Activated CD8-positive, alpha-beta T cell treated with anti-CD3 and anti-CD28 coated beads for 36 hours (primary cell): ENCODE results near the gene OR5T2. TPM values are rescaled to one million over a fixed set of nuclear protein-coding genes. Genes with fewer than 3 reads are reported as not detected.
"Not testable (repeated sequence)": the region's sequence is repeated elsewhere in the genome, so short reads cannot be mapped to it uniquely, and the experiment has no call there.

Source experiments
- ATAC-seq: fragments of 200-7000 bp; cut with Tn5 transposase; one replicate; pipeline ENCODE4 v1.10.0; 2021; ENCODE audit warnings: mild to moderate bottlenecking, moderate library complexity
- CTCF ChIA-PET: fragments of 350-600 bp; sonication (Branson Sonifier 250); formaldehyde crosslinking; loops from one replicate; lab custom pipeline; 2021; ENCODE audit warnings: antibody characterized with exemption; lab: Charles Lee
- POLR2A ChIA-PET: fragments of 350-600 bp; sonication (Branson Sonifier 250); formaldehyde crosslinking; loops from one replicate; lab custom pipeline; 2021; ENCODE audit warnings: antibody characterized with exemption; lab: Charles Lee
- DNase-seq: peaks from one replicate; pipeline ENCODE4 v3.0.0-alpha.2; 2020
- H3K27ac Mint-ChIP-seq: one replicate; pipeline ENCODE4 v1.8.0; 2021; ENCODE audit warnings: mild to moderate bottlenecking, mixed read lengths
- H3K27me3 Mint-ChIP-seq: one replicate; pipeline ENCODE4 v1.8.0; 2021; ENCODE audit warnings: mixed read lengths
- H3K36me3 Mint-ChIP-seq: one replicate; pipeline ENCODE4 v1.8.0; 2021; ENCODE audit warnings: low read depth, mixed read lengths
- H3K4me1 Mint-ChIP-seq: one replicate; pipeline ENCODE4 v1.8.0; 2021; ENCODE audit warnings: low read depth, mixed read lengths
- H3K4me3 Mint-ChIP-seq: one replicate; pipeline ENCODE4 v1.8.0; 2021; ENCODE audit warnings: mild to moderate bottlenecking, moderate library complexity, mixed read lengths
- H3K9me3 Mint-ChIP-seq: one replicate; pipeline ENCODE4 v1.8.0; 2021; ENCODE audit warnings: mixed read lengths
- CTCF ChIP-seq: fragments of 200-600 bp; IDR thresholded peaks from one replicate; pipeline ENCODE4 v1.8.0; 2022; ENCODE audit warnings: antibody characterized with exemption, mild to moderate bottlenecking
- intact Hi-C: fragments of 100-400 bp; cut with micrococcal nuclease; formaldehyde crosslinking; loops from one replicate; pipeline ENCODE4 v1.10.0; 2022
- total RNA-seq, 2 experiments: library from RNA; stranded (reverse); gene quantifications; one replicate each; pipeline ENCODE4 v1.2.3, GENCODE V29; 2021

The OR5T2 gene
- total RNA-seq = not detected

GRCh38 chr11:56234155-56234554 lies at the start of gene OR5T2:
OR5T2 (minus strand) TSS chr11:56234255; CDS start chr11:56233062, 1,193 bp downstream.
- no peak for DNase-seq
- Mint-ChIP-seq H3K4me1 (no peaks in the 10 kb centered on the region), H3K36me3 (no peaks in the 10 kb centered on the region), H3K9me3 (peaks cover 7% of the 10 kb centered on the region), H3K4me3 (no peak within 1 kb of the TSS), H3K27ac (no peak within 1 kb of the TSS), H3K27me3 (no peaks in the 10 kb centered on the region)
- CTCF ChIA-PET = no interaction called here
- intact Hi-C loops = no loop called here
- TF ChIP-seq CTCF = no peak
- POLR2A ChIA-PET = no interaction called here
- no peak for ATAC-seq

- DNase-seq = no peak
- Mint-ChIP-seq H3K36me3 (no peaks in the 10 kb centered on the region), H3K9me3 (peaks cover 9% of the 10 kb centered on the region), H3K27ac (no peak within 1 kb of the TSS), H3K4me1 (no peaks in the 10 kb centered on the region), H3K4me3 (no peak within 1 kb of the TSS), H3K27me3 (no peaks in the 10 kb centered on the region)
- POLR2A ChIA-PET = no interaction called here
- CTCF ChIA-PET = interaction anchor here (0.8 kb wide), 1 partner anchor 11 kb away, joined by 3 read pairs; no protein-coding TSS in a partner anchor
- no peak for TF ChIP-seq CTCF
- intact Hi-C loops = no loop called here
- no peak for ATAC-seq
Observed at GRCh38 chr11:56273854-56274253, 39.8 kb upstream of the OR5T2 start, which contains the start of gene OR5T1. OR5T1 (plus strand) TSS chr11:56274154; CDS start chr11:56275639, 1,485 bp downstream.

- ChIA-PET CTCF (no interaction called here), POLR2A (no interaction called here)
- Mint-ChIP-seq H3K27ac (no peak overlapping the region), H3K4me3 (no peak overlapping the region), H3K9me3 (peaks cover 11% of the 10 kb centered on the region), H3K4me1 (no peaks in the 10 kb centered on the region), H3K36me3 (no peaks in the 10 kb centered on the region), H3K27me3 (no peaks in the 10 kb centered on the region)
- intact Hi-C loops = no loop called here
- no peak for TF ChIP-seq CTCF
- ATAC-seq (no peak), DNase-seq (no peak)
Observed at GRCh38 chr11:56271092-56271491, 37.0 kb upstream of the OR5T2 start.

GRCh38 chr11:56251954-56252353 lies 17.9 kb upstream of the OR5T2 start, which contains the start of gene OR5T3:
OR5T3 (plus strand) TSS chr11:56252254; CDS start chr11:56252254, 0 bp downstream.
- no peak within 1 kb of the TSS for H3K27ac Mint-ChIP-seq
- DNase-seq (no peak), ATAC-seq (no peak)
- H3K4me3 Mint-ChIP-seq = no peak within 1 kb of the TSS
- no peak for TF ChIP-seq CTCF
- H3K36me3 Mint-ChIP-seq = no peaks in the 10 kb centered on the region
- intact Hi-C loops = no loop called here
- ChIA-PET CTCF (no interaction called here), POLR2A (no interaction called here)
- H3K9me3 Mint-ChIP-seq = peaks cover 14% of the 10 kb centered on the region
- no peaks in the 10 kb centered on the region for H3K4me1 Mint-ChIP-seq
- H3K27me3 Mint-ChIP-seq = no peaks in the 10 kb centered on the region

- H3K4me3 Mint-ChIP-seq, CTCF ChIA-PET, H3K4me1 Mint-ChIP-seq, POLR2A ChIA-PET, intact Hi-C loops, ATAC-seq, DNase-seq, H3K27ac Mint-ChIP-seq, H3K36me3 Mint-ChIP-seq, H3K27me3 Mint-ChIP-seq: not testable (repeated sequence)
- H3K9me3 Mint-ChIP-seq = peaks cover 15% of the 10 kb centered on the region
Observed at GRCh38 chr11:56219735-56220134, 14.3 kb downstream of the OR5T2 start.

- no peak for ATAC-seq
- Mint-ChIP-seq H3K27me3 (no peaks in the 10 kb centered on the region), H3K9me3 (peaks cover 21% of the 10 kb centered on the region)
Observed at GRCh38 chr11:56214537-56214936, 19.5 kb downstream of the OR5T2 start.

More at GRCh38 chr11:56214537-56214936, 19.5 kb downstream of the OR5T2 start:
- no peak overlapping the region for H3K27ac Mint-ChIP-seq
- H3K4me1 Mint-ChIP-seq = no peaks in the 10 kb centered on the region
- no peak overlapping the region for H3K4me3 Mint-ChIP-seq
- DNase-seq = no peak
- CTCF ChIA-PET = no interaction called here
- TF ChIP-seq CTCF = no peak
- intact Hi-C loops = no loop called here
- H3K36me3 Mint-ChIP-seq = no peaks in the 10 kb centered on the region
- POLR2A ChIA-PET = no interaction called here
